NCI-H2107 treated with DMSO at 0.1 percent for 48 hours (cell line): ENCODE results near the gene STKLD1.
"Not testable (repeated sequence)": the region's sequence is repeated elsewhere in the genome, so short reads cannot be mapped to it uniquely, and the experiment has no call there.

Experiments used
- DNase-seq: peaks from one replicate; lab custom pipeline; 2025; ENCODE audit not compliant: unreplicated experiment; lab: John Stamatoyannopoulos, UW

Gene STKLD1

GRCh38 chr9:133375724-133376654 is at the start of gene STKLD1, which contains the start of gene SURF4:
TSS of gene STKLD1 (plus strand) at chr9:133376366. CDS start at chr9:133376474, 108 bp downstream.
TSS of gene SURF4 (minus strand) at chr9:133376060. CDS start at chr9:133375969, 91 bp downstream.
- DNase-seq = peak; percentile 59

- not testable (repeated sequence) for DNase-seq
These were observed 49.1 kb upstream of the STKLD1 start for GRCh38 chr9:133327021-133327420.

GRCh38 chr9:133327834-133328484 is 48.2 kb upstream of the STKLD1 start:
- DNase-seq = no peak

GRCh38 chr9:133329306-133330156 is 46.6 kb upstream of the STKLD1 start:
- DNase-seq = not testable (repeated sequence)

GRCh38 chr9:133331221-133331620 is 44.9 kb upstream of the STKLD1 start:
- DNase-seq = no peak

- DNase-seq = no peak
These were observed 44.4 kb upstream of the STKLD1 start for GRCh38 chr9:133331641-133332380.

GRCh38 chr9:133332381-133332730 is 43.8 kb upstream of the STKLD1 start:
- DNase-seq = no peak

- DNase-seq = no peak
These were observed 43.2 kb upstream of the STKLD1 start for GRCh38 chr9:133333011-133333410.

GRCh38 chr9:133333566-133333965 is 42.6 kb upstream of the STKLD1 start:
- no peak for DNase-seq

- DNase-seq = no peak
These were observed 42.0 kb upstream of the STKLD1 start for GRCh38 chr9:133334161-133334560.

- DNase-seq = not testable (repeated sequence)
These were observed 41.3 kb upstream of the STKLD1 start for GRCh38 chr9:133334888-133335287.

- DNase-seq = peak; percentile 55
These were observed 40.0 kb upstream of the STKLD1 start, which contains the start of gene SURF6 for GRCh38 chr9:133335924-133336811. TSS of gene SURF6 (minus strand) at chr9:133336188. CDS start at chr9:133336132, 56 bp downstream.

GRCh38 chr9:133339641-133340040 is 36.5 kb upstream of the STKLD1 start:
- no peak for DNase-seq

- no peak for DNase-seq
These were observed 35.9 kb upstream of the STKLD1 start for GRCh38 chr9:133340256-133340655.

GRCh38 chr9:133340916-133341315 is 35.2 kb upstream of the STKLD1 start:
- no peak for DNase-seq

- DNase-seq = no peak
These were observed 34.6 kb upstream of the STKLD1 start for GRCh38 chr9:133341369-133342068.

GRCh38 chr9:133342069-133342406 is 34.1 kb upstream of the STKLD1 start:
- DNase-seq = no peak

GRCh38 chr9:133342570-133342969 is 33.6 kb upstream of the STKLD1 start:
- no peak for DNase-seq

- DNase-seq = no peak
These were observed 32.1 kb upstream of the STKLD1 start for GRCh38 chr9:133344071-133344470.
